MCF 10A (cell line): ENCODE results near the gene MOK. TPM values are rescaled to one million over a fixed set of nuclear protein-coding genes. Genes with fewer than 3 reads are reported as not detected.
A peak's percentile ranks its signal among the peaks of the same experiment; 100 is the strongest.

ENCODE experiments used
- BruUV-seq: library from RNA; stranded (reverse); fragments of 400-500 nt; replicated peaks from 2 replicates; lab custom pipeline; 2021; lab: Mats Ljungman, UMichigan
- CTCF ChIA-PET: fragments of 300-600 bp; sonication (Branson Sonifier 250); formaldehyde crosslinking; extraction: SDS; loops from one replicate; lab custom pipeline; 2021; ENCODE audit warnings: antibody characterized with exemption, inconsistent platforms; lab: Yijun Ruan, JAX
- POLR2A ChIA-PET: fragments of 300-600, 350-650 bp; sonication (Branson Sonifier 250); formaldehyde crosslinking; extraction: SDS; loops from one replicate; lab custom pipeline; 2020; ENCODE audit warnings: antibody characterized with exemption, inconsistent platforms; lab: Yijun Ruan, JAX
- DNase-seq: peaks from one replicate; pipeline ENCODE4 v3.0.0-alpha.2; 2018; ENCODE audit not compliant: unreplicated experiment
- H3K27ac Mint-ChIP-seq: one replicate; pipeline ENCODE4 v1.8.0; 2022; ENCODE audit warnings: mild to moderate bottlenecking, low read depth, mixed read lengths; ENCODE audit not compliant: unreplicated experiment
- H3K27me3 Mint-ChIP-seq: one replicate; pipeline ENCODE4 v1.8.0; 2022; ENCODE audit warnings: mixed read lengths; ENCODE audit not compliant: insufficient read depth, unreplicated experiment
- H3K36me3 Mint-ChIP-seq: one replicate; pipeline ENCODE4 v1.8.0; 2022; ENCODE audit warnings: mild to moderate bottlenecking, moderate library complexity, mixed read lengths; ENCODE audit not compliant: insufficient read depth, unreplicated experiment
- H3K4me1 Mint-ChIP-seq: one replicate; pipeline ENCODE4 v1.8.0; 2022; ENCODE audit warnings: mixed read lengths; ENCODE audit not compliant: insufficient read depth, unreplicated experiment
- H3K4me3 Mint-ChIP-seq: one replicate; pipeline ENCODE4 v1.8.0; 2022; ENCODE audit warnings: mild to moderate bottlenecking, moderate library complexity, mixed read lengths; ENCODE audit not compliant: unreplicated experiment
- H3K9me3 Mint-ChIP-seq: one replicate; pipeline ENCODE4 v1.8.0; 2022; ENCODE audit warnings: mixed read lengths; ENCODE audit not compliant: unreplicated experiment
- intact Hi-C: fragments of 100-400 bp; cut with micrococcal nuclease; formaldehyde crosslinking; loops from 2 replicates; pipeline ENCODE4 v1.14.1; 2022
- total RNA-seq: library from RNA; stranded (reverse); gene quantifications from 2 replicates; pipeline ENCODE4 v1.2.3, GENCODE V29; 2022
- TF ChIP-seq, protein P1 (sequence below): fragments of 200-600 bp; IDR thresholded peaks from one replicate; pipeline ENCODE4 v1.8.0; 2022; ENCODE audit warnings: antibody characterized with exemption, mild to moderate bottlenecking; ENCODE audit not compliant: unreplicated experiment

Gene MOK
- total RNA-seq, 1 experiment from 2014 or later, result 98.9 TPM

DNA sequence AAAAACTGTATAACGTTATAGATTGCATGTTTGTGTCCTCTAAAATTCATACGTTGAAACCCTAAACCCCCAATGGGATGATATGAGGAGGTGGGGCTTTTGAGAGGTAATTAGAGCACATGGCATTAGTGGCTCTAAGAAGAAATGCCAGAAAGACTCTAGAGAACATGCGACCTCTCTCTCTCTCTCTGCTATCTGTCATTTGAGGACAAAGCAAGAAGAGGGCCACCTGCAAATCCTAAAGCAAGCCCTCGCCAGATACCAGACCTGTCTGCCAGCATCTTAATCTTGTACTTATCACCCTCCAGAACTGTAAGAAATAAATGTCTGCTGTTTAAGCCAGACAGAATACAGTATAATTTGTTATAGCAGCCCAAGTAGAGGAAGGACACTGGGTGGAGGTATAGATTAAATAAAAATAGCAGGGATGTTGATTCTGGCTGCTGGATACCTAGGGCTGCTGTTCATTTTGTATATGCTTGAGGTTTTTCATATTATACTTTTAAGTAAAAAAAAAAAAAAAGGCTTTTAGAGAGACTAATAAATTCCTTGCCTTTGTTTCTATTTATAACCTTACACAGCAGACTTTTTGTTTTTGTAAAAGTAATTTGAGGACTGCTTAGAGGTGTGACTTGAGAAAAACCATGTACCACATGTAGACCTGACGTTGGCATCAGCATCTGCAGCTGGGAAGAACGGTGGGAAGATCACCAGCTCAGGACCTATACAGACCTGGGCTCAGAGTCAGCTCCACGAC, 26.9 kb downstream of the MOK start:
- no peak for DNase-seq
- ChIA-PET CTCF (no interaction called here), POLR2A (no interaction called here)
- Mint-ChIP-seq H3K36me3 (peaks cover 7% of the 10 kb centered on the region), H3K4me3 (no peak overlapping the region), H3K27ac (no peak overlapping the region), H3K9me3 (no peaks in the 10 kb centered on the region), H3K27me3 (no peaks in the 10 kb centered on the region), H3K4me1 (peaks cover 22% of the 10 kb centered on the region)
- TF ChIP-seq, protein P1, sequence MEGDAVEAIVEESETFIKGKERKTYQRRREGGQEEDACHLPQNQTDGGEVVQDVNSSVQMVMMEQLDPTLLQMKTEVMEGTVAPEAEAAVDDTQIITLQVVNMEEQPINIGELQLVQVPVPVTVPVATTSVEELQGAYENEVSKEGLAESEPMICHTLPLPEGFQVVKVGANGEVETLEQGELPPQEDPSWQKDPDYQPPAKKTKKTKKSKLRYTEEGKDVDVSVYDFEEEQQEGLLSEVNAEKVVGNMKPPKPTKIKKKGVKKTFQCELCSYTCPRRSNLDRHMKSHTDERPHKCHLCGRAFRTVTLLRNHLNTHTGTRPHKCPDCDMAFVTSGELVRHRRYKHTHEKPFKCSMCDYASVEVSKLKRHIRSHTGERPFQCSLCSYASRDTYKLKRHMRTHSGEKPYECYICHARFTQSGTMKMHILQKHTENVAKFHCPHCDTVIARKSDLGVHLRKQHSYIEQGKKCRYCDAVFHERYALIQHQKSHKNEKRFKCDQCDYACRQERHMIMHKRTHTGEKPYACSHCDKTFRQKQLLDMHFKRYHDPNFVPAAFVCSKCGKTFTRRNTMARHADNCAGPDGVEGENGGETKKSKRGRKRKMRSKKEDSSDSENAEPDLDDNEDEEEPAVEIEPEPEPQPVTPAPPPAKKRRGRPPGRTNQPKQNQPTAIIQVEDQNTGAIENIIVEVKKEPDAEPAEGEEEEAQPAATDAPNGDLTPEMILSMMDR, result no peak
- intact Hi-C loops, result no loop called here
- BruUV-seq, result no TSS peak

DNA sequence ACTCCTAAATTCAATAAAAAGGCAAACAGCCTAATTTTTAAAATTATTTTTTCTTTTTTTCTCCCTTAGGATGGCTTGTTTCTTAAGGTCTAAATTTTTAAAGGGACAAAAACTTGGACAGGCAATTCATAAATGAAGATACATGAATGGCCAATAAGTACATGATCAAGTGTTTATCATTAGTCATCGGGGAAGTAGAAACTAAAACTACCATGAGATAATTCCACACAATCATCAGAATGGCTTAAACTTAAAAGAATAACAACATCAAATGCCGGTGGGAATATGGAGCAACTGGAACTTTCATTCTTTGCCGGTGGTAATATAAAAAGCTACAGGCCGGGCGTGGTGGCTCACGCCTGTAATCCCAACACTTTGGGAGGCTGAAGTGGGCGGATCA, 29.1 kb downstream of the MOK start:
- TF ChIP-seq, protein P1, result no peak
- ChIA-PET POLR2A (interaction anchor here (0.6 to 1.0 kb wide), 2 partner anchors 15 to 459 kb away, joined by 3 to 6 read pairs; no protein-coding TSS in a partner anchor), CTCF (no interaction called here)
- no peaks in the 10 kb centered on the region for H3K27me3 Mint-ChIP-seq
- H3K36me3 Mint-ChIP-seq, result peaks cover 7% of the 10 kb centered on the region
- peaks cover 27% of the 10 kb centered on the region for H3K4me1 Mint-ChIP-seq
- no peaks in the 10 kb centered on the region for H3K9me3 Mint-ChIP-seq
- intact Hi-C loops, result no loop called here
- no peak overlapping the region for H3K4me3 Mint-ChIP-seq
- DNase-seq, result no peak
- no TSS peak for BruUV-seq
- no peak overlapping the region for H3K27ac Mint-ChIP-seq

DNA sequence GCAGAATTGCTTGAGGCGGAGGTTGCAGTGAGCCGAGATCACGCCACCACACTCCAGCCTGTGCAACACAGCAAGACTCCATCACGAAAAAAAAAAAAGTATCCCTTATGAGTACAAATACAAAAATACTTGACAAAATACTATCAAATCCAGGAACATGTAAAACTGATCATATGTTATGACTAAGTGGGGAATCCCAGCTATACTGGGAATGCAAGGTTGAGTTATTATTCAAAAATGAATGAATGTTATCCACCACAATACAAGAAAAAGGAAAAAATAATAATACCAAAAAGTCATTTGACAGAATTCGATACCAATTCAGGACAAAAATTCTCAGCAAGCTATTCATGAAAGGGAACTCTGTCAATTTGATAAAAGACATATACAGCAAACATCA, 32.6 kb downstream of the MOK start:
- no peaks in the 10 kb centered on the region for H3K9me3 Mint-ChIP-seq
- peaks cover 3% of the 10 kb centered on the region for H3K36me3 Mint-ChIP-seq
- ChIA-PET CTCF (no interaction called here), POLR2A (interaction anchor here (0.6 kb wide), 1 partner anchor 12 kb away, joined by 3 read pairs; no protein-coding TSS in a partner anchor)
- TF ChIP-seq, protein P1, result no peak
- no peaks in the 10 kb centered on the region for H3K27me3 Mint-ChIP-seq
- peaks cover 5% of the 10 kb centered on the region for H3K4me1 Mint-ChIP-seq
- no TSS peak for BruUV-seq
- no peak overlapping the region for H3K27ac Mint-ChIP-seq
- no peak for DNase-seq
- H3K4me3 Mint-ChIP-seq, result no peak overlapping the region
- intact Hi-C loops, result no loop called here

DNA sequence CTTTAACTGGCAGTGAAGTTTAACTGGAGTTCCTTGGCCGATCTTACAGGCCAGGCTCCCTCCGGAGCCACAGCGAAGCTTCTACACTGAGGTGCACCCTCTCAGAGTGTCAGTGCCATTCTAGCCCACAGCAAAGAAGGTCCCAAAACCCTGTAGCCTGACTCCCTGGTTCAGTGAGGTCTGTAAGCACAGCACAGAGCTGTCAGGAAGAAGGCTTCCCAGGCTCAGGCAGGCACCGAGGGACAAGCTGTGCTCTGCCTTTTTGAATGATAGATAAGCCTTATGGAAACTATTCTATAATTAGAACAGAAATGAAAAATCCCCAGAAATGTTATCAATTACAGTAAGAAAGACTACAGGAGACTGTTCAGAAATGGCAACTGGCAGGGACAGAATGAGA, 40.2 kb downstream of the MOK start:
- Mint-ChIP-seq H3K4me3 (no peak overlapping the region), H3K4me1 (peaks cover 9% of the 10 kb centered on the region), H3K36me3 (peaks cover 11% of the 10 kb centered on the region), H3K27ac (peak overlapping the region; percentile 35), H3K27me3 (no peaks in the 10 kb centered on the region), H3K9me3 (no peaks in the 10 kb centered on the region)
- POLR2A ChIA-PET, result interaction anchor here (0.7 to 1.7 kb wide), 3 partner anchors 10 to 128 kb away, joined by 3 to 6 read pairs (median 6); partner anchors contain the start of gene MOK
- intact Hi-C loops, result no loop called here
- no TSS peak for BruUV-seq
- TF ChIP-seq, protein P1, result no peak
- CTCF ChIA-PET, result interaction anchor here (0.5 to 1.3 kb wide), 3 partner anchors 9 to 329 kb away, joined by 4 to 5 read pairs (median 4); no protein-coding TSS in a partner anchor
- no peak for DNase-seq
